Mesendoderm (in vitro differentiated cells): ENCODE results near the gene FBXL20.
A peak's percentile ranks its signal among the peaks of the same experiment; 100 is the strongest.

Source experiments
- DNase-seq: peaks from one replicate; pipeline ENCODE4 v3.0.0; 2013
- H2AK5ac ChIP-seq: 2 replicates; pipeline ENCODE4 v1.6.1; 2013; ENCODE audit warnings: low read length, inconsistent platforms
- H2BK120ac ChIP-seq: 2 replicates; pipeline ENCODE4 v1.6.1; 2013; ENCODE audit warnings: low read depth, mild to moderate bottlenecking, low read length, moderate library complexity, mixed read lengths
- H2BK15ac ChIP-seq: replicated peaks from 2 replicates; pipeline ENCODE4 v1.6.1; 2013; ENCODE audit warnings: low read depth, mild to moderate bottlenecking, moderate library complexity
- H2BK5ac ChIP-seq: 2 replicates; pipeline ENCODE4 v1.6.1; 2013; ENCODE audit warnings: low read length, inconsistent platforms
- H3K18ac ChIP-seq: 2 replicates; pipeline ENCODE4 v1.6.1; 2013; ENCODE audit warnings: mild to moderate bottlenecking, low read length, mixed read lengths
- H3K23ac ChIP-seq: one replicate; pipeline ENCODE4 v1.6.1; 2013; ENCODE audit warnings: low read length
- H3K27ac ChIP-seq: 2 replicates; pipeline ENCODE4 v1.5.1; 2013; ENCODE audit warnings: low read depth, mild to moderate bottlenecking, inconsistent platforms, low read length, moderate library complexity
- H3K27me3 ChIP-seq: 2 replicates; pipeline ENCODE4 v1.6.1; 2013; ENCODE audit warnings: low read length, control low read depth, mild to moderate bottlenecking, inconsistent platforms; ENCODE audit not compliant: insufficient read depth, poor library complexity
- H3K36me3 ChIP-seq: 2 replicates; pipeline ENCODE4 v1.6.1; 2013; ENCODE audit warnings: low read length, inconsistent platforms; ENCODE audit not compliant: control insufficient read depth, insufficient read depth
- H3K4ac ChIP-seq: one replicate; pipeline ENCODE4 v1.6.1; 2013; ENCODE audit warnings: low read depth, mild to moderate bottlenecking, low read length, moderate library complexity
- H3K4me1 ChIP-seq: 2 replicates; pipeline ENCODE4 v1.6.1; 2013; ENCODE audit warnings: low read depth, low read length, inconsistent platforms; ENCODE audit not compliant: control insufficient read depth
- H3K4me2 ChIP-seq: 2 replicates; pipeline ENCODE4 v1.6.1; 2013; ENCODE audit warnings: low read length
- H3K4me3 ChIP-seq: 2 replicates; pipeline ENCODE4 v1.5.1; 2013; ENCODE audit warnings: mild to moderate bottlenecking, low read length
- H3K56ac ChIP-seq: one replicate; pipeline ENCODE4 v1.6.1; 2013; ENCODE audit warnings: low read length
- H3K79me1 ChIP-seq: 2 replicates; pipeline ENCODE4 v1.6.1; 2013; ENCODE audit warnings: low read length, inconsistent platforms
- H3K79me2 ChIP-seq: 2 replicates; pipeline ENCODE4 v1.6.1; 2013; ENCODE audit warnings: mild to moderate bottlenecking, low read length; ENCODE audit not compliant: control insufficient read depth, insufficient read depth
- H3K9ac ChIP-seq: 2 replicates; pipeline ENCODE4 v1.6.1; 2013; ENCODE audit warnings: low read length, inconsistent platforms
- H4K5ac ChIP-seq: one replicate; pipeline ENCODE4 v1.6.1; 2013; ENCODE audit warnings: low read length
- H4K8ac ChIP-seq: one replicate; pipeline ENCODE4 v1.6.1; 2013; ENCODE audit warnings: low read depth, mild to moderate bottlenecking, control low read depth, low read length, moderate library complexity
- WGBS: extraction: QIAGEN DNeasy Blood & Tissue Kit; methylation state at CpG from one replicate; pipeline ENCODE4 v1.1.7; 2013; ENCODE audit warnings: low lambda C conversion rate, missing lambda C conversion rate; ENCODE audit not compliant: insufficient coverage; ENCODE audit errors: extremely low coverage; 5-methylcytosine and 5-hydroxymethylcytosine counted together

FBXL20 gene

DNA sequence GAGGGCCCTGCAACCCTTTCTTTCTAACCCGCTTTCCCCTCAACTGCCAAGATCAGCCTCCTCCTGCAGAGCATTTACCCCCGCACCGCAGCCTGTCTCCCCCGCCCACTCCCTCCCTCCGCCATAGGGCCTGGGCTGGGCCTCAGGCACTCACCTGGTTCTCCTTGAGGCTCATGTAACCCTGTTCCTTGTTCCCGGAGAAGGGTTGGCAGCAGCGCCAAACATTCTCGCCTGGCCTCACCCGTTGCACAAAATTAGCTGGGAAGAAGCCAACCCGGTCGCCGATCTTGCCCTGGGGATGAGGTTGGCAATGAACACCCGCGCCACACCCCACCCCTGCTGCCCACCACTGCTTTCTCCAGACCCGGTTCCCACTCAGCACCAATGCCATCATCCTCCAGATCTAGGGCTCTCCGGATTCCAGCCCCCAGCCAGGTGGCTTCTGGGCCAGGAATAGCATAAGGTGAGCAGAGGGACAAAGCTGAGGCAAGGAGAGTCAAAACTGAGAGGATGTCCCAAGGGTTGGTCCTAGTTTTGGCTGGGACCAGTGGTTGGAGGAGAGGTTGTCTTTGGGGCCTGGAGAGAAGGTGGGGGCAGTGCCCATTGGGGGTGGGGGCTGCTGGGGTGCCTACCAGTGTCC is 188.5 kb downstream of the FBXL20 start:
- Histone ChIP-seq H3K4me1 (peaks cover 2% of the 10 kb centered on the region), H3K4me2 (no peak overlapping the region), H3K56ac (no peak overlapping the region), H4K5ac (no peak overlapping the region), H3K9ac (no peak overlapping the region), H2AK5ac (no peak overlapping the region), H3K27me3 (peaks cover under 1% of the 10 kb centered on the region), H2BK5ac (no peak overlapping the region), H2BK120ac (no peak overlapping the region), H3K4ac (no peak overlapping the region), H3K36me3 (no peaks in the 10 kb centered on the region), H4K8ac (no peak overlapping the region), H3K79me2 (no peaks in the 10 kb centered on the region), H3K23ac (no peak overlapping the region), H3K18ac (no peak overlapping the region), H3K27ac (no peak overlapping the region), H3K79me1 (no peaks in the 10 kb centered on the region), H3K4me3 (no peak overlapping the region), H2BK15ac (no peak overlapping the region)
- WGBS = no CpG with 5 or more reads among the region's 16 CpGs
- DNase-seq = no peak

- H2AK5ac ChIP-seq = no peak overlapping the region
- H4K8ac ChIP-seq = no peak overlapping the region
- no peak overlapping the region for H3K4me2 ChIP-seq
- no peak overlapping the region for H3K4ac ChIP-seq
- no peak overlapping the region for H3K9ac ChIP-seq
- H3K79me1 ChIP-seq = no peaks in the 10 kb centered on the region
- H3K4me3 ChIP-seq = no peak overlapping the region
- H3K18ac ChIP-seq = no peak overlapping the region
- H3K27ac ChIP-seq = no peak overlapping the region
- H2BK5ac ChIP-seq = no peak overlapping the region
- no peak overlapping the region for H4K5ac ChIP-seq
- no peak overlapping the region for H2BK15ac ChIP-seq
- no peak overlapping the region for H3K23ac ChIP-seq
- H3K27me3 ChIP-seq = no peaks in the 10 kb centered on the region
- peaks cover 2% of the 10 kb centered on the region for H3K4me1 ChIP-seq
- no peaks in the 10 kb centered on the region for H3K36me3 ChIP-seq
- no peak overlapping the region for H3K56ac ChIP-seq
- H3K79me2 ChIP-seq = no peaks in the 10 kb centered on the region
- no CpG with 5 or more reads among the region's 11 CpGs for WGBS
- H2BK120ac ChIP-seq = no peak overlapping the region
- DNase-seq = no peak
These were observed 189.1 kb downstream of the FBXL20 start for GRCh38 chr17:39212195-39212810.

GRCh38 chr17:39210093-39210434 is 191.4 kb downstream of the FBXL20 start:
- Histone ChIP-seq H3K18ac (peak overlapping the region; percentile 5), H4K5ac (no peak overlapping the region), H2BK15ac (no peak overlapping the region), H2AK5ac (no peak overlapping the region), H3K9ac (peak overlapping the region; percentile 67), H4K8ac (no peak overlapping the region), H3K4me1 (peaks cover 2% of the 10 kb centered on the region), H3K79me2 (no peaks in the 10 kb centered on the region), H3K23ac (peak overlapping the region; percentile 80), H3K36me3 (no peaks in the 10 kb centered on the region), H2BK120ac (no peak overlapping the region), H3K4me2 (peak overlapping the region; percentile 77), H3K4me3 (peak overlapping the region; percentile 17), H3K27ac (no peak overlapping the region), H3K79me1 (no peaks in the 10 kb centered on the region), H3K56ac (peak overlapping the region; percentile 90), H3K27me3 (no peaks in the 10 kb centered on the region), H3K4ac (no peak overlapping the region), H2BK5ac (no peak overlapping the region)
- no peak for DNase-seq
- WGBS = no CpG with 5 or more reads among the region's 22 CpGs

DNA sequence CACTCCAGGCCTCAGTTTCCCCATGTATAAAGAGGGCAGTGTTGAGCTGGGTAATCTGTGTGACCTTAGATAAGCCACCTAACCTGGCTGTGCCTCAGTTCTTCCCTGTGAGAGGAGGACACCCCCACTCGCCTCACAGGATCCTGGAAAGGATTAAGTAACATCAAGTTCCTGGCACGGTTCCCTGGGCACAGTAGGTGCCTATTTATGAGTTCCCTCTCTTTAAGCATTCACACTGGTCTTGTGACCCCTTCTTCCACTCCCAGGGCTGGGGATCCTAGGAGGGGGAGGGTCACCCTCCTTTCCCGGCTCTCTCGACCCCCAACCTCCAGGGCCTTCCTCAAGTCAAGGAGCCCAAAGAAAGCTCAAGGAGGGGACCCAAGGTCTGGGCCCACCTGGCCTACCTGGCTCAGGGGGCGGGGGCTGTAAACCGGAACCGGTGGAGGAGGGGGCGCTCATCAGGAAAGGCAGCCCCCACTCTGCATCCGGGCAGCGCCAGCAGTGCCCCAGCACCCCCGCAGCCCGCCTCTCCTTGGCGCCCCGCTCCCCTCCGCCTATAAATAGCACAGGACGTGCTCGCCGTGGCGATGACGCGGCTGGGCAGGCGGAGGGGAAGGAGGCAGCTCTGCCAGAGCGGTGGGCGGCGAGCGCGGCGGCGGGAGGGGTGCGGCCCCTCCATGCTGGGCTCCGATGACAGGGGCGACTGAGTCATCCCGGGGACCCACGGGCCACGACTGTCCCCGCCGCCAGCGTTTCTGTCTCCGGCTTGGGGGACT is 191.9 kb downstream of the FBXL20 start:
- Histone ChIP-seq H3K79me1 (no peaks in the 10 kb centered on the region), H3K9ac (peak overlapping the region; percentile 67), H3K4me2 (peak overlapping the region; percentile 77), H3K36me3 (no peaks in the 10 kb centered on the region), H3K4ac (no peak overlapping the region), H3K23ac (peak overlapping the region; percentile 80), H3K79me2 (no peaks in the 10 kb centered on the region), H2AK5ac (no peak overlapping the region), H3K27me3 (no peaks in the 10 kb centered on the region), H3K27ac (no peak overlapping the region), H4K5ac (no peak overlapping the region), H2BK5ac (no peak overlapping the region), H3K56ac (peak overlapping the region; percentile 90), H2BK120ac (no peak overlapping the region), H4K8ac (no peak overlapping the region), H3K4me3 (peak overlapping the region; percentile 17), H3K4me1 (peaks cover 2% of the 10 kb centered on the region), H3K18ac (peak overlapping the region; percentile 5), H2BK15ac (no peak overlapping the region)
- no CpG with 5 or more reads among the region's 39 CpGs for WGBS
- peak; percentile 24 for DNase-seq

DNA sequence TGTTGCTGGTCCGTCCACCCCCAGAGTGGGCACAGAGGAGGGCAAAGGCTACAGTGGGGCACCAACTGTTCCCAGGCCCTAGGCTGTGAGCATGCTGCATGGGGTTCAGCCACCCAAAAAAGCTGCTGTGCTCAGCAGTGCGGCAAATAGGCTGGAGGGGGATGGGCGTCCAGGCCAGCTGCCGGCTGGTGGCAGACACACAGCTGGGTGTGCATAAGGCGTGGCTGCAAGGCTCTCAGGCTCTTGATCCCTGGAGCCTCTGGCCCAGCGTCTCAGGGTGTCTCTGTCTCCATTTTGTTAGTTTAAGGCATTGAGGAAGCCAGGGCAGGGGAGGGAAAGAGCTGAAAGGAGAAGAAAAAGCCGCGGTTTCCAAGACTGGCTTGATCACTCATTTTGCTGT is 192.5 kb downstream of the FBXL20 start:
- Histone ChIP-seq H3K56ac (no peak overlapping the region), H3K79me2 (no peaks in the 10 kb centered on the region), H3K4me3 (no peak overlapping the region), H3K23ac (no peak overlapping the region), H3K27me3 (no peaks in the 10 kb centered on the region), H2BK5ac (no peak overlapping the region), H3K18ac (no peak overlapping the region), H2BK120ac (no peak overlapping the region), H4K5ac (no peak overlapping the region), H3K9ac (no peak overlapping the region), H3K36me3 (peaks cover 6% of the 10 kb centered on the region), H3K4me1 (peaks cover 2% of the 10 kb centered on the region), H2AK5ac (no peak overlapping the region), H3K4me2 (no peak overlapping the region), H2BK15ac (no peak overlapping the region), H3K4ac (no peak overlapping the region), H3K27ac (no peak overlapping the region), H3K79me1 (no peaks in the 10 kb centered on the region), H4K8ac (no peak overlapping the region)
- no CpG with 5 or more reads among the region's 8 CpGs for WGBS
- peak; percentile 31 for DNase-seq
